ENCODE measurements around the gene ZNF319. TPM values are rescaled to one million over a fixed set of nuclear protein-coding genes. Genes with fewer than 3 reads are reported as not detected.

The ZNF319 gene
- total and polyA plus RNA-seq, 2 of the 13 experiments (the other 11 are each of a cell fraction or from before 2014, with no cell fraction given): 2.4 to 3.6 TPM

DNA sequence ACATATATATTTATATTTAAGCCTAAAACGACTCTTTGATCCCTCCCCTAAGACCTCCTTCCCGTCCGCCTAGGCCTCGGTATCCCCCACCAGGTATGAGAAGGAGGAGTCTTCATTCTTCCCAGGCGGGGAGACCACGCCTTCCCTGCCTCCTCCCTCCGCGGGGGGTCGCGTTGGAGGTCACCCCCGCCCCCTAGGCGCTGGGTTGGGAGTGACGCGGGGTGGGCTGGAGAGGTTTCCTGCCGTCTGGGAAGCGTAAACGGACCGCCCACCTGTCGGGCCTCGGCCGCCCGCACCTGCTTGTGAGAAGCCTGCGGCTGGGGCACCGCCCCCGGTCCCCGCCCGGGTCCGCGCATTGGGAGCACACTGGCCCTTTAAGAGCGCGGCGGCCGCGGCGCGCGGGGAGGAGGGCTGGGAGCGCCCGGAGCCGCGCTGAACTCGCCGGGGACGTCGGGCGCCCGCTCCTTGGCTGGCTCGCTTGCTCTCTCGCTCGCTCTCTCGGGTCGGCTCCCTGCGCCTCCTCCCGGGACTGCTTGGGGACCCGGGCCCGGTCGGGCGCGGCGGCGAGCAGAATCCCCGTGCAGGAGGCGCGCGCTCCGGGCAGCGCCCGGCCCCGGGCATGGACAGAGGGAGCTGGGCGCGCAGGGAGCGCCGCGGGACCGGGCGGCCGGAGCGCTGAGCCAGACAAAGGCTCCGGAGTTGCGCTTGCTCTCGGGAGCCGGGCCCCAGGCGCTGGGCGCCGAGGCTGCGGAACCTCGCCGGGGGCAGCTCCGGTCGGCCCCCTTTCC lies 25.1 kb upstream of the ZNF319 start, which contains the start of gene MMP15:
MMP15 (plus strand) TSS at position 404 of the 788 bp plus-strand sequence. CDS start 597 bp downstream, outside the sequence.
- peak within 1 kb of the TSS; percentile 82 for H3K9ac ChIP-seq (ENCODE audit: insufficient read depth, low read depth, low read length)
- intact Hi-C loops (cut with micrococcal nuclease; ENCODE audit: unreplicated experiment) (loop anchor here (1.0 to 10.0 kb wide), 3 partner anchors 104 to 279 kb away; partner anchors contain the start of genes CFAP20 and CSNK2A2), in situ Hi-C loops (cut with HindIII; ENCODE audit: extremely low pct_ligation_motif_present, low pct_unique_long_range_greater_than_20kb) (no loop called here)
- H3K9me3 ChIP-seq (ENCODE audit: low read length): no peaks in the 10 kb centered on the region
- peak within 1 kb of the TSS; percentile 96 for H3K4me2 ChIP-seq (ENCODE audit: low read depth, low read length)
- no peaks in the 10 kb centered on the region for H3K27me3 ChIP-seq (ENCODE audit: control insufficient read depth in 1 of 2, insufficient read depth in 2 of 2, low read length in 2 of 2)
- peaks cover 49% of the 10 kb centered on the region for H3K4me1 ChIP-seq (ENCODE audit: insufficient read depth, low read length)
- peak within 1 kb of the TSS; percentile 95 for H3K27ac ChIP-seq (ENCODE audit: extremely low read length, insufficient read depth, low read length)
- peak; percentile 78 for FAIRE-seq
- POLR2A ChIA-PET: interaction anchor here (0.6 to 5.9 kb wide), 20 partner anchors 11 to 427 kb away, joined by 3 to 101 read pairs (median 5); partner anchors contain the start of genes CFAP20, KATNB1, KIFC3 and USB1
- CTCF ChIA-PET (ENCODE audit: low intra/inter-chr PET ratio, low total read pairs): interaction anchor here (1.0 kb wide), 1 partner anchor 95 kb away, joined by 3 read pairs; no protein-coding TSS in a partner anchor
- DNase-seq (ENCODE audit: low spot score): peak; percentile 91
- ATAC-seq: peak; percentile 57
- peak within 1 kb of the TSS; percentile 87 to 97 (median 88) for H3K4me3 ChIP-seq (replicated peaks in 1 of 3; ENCODE audit: insufficient read depth in 1 of 3, low read depth in 2 of 3, low read length in 3 of 3)
- peaks cover 29% of the 10 kb centered on the region for H3K79me2 ChIP-seq (ENCODE audit: insufficient read depth, low read length)
- H3K36me3 ChIP-seq (replicated peaks in 1 of 2; ENCODE audit: control insufficient read depth in 1 of 2, insufficient read depth in 2 of 2, low read length in 2 of 2): peaks cover 0 to 9% of the 10 kb centered on the region in 2 experiments; a peak in 4 of 5 replicates
- peak within 1 kb of the TSS; percentile 48 for H2AFZ ChIP-seq (ENCODE audit: low read length)
- WGBS (ENCODE audit: low lambda C conversion rate): under 1% methylated on average over 16 of the region's 90 CpGs
- peaks cover 20% of the 10 kb centered on the region; the same call in 1 of the 2 replicates for H4K20me1 ChIP-seq (ENCODE audit: insufficient read depth, low read length)
- no TSS peak for BruUV-seq (replicated peaks)
- TF ChIP-seq ZNF354B (CRISPR knock-in tag; IDR thresholded peaks at IDR 0.05) (no peak), POLR2A (IDR thresholded peaks at IDR 0.05; ENCODE audit: insufficient read depth in 1 of 2, low read depth in 2 of 2, low read length in 2 of 2) (peak; percentile 50 to 91), SMAD1 (CRISPR knock-in tag; IDR thresholded peaks at IDR 0.05; ENCODE audit: borderline replicate concordance, low read depth) (peak; percentile 92; the same call in 1 of the 2 replicates), ZNF331 (CRISPR knock-in tag; IDR thresholded peaks at IDR 0.05) (peak; percentile 80), ARNT (IDR thresholded peaks at IDR 0.05) (no peak), NCOA2 (CRISPR knock-in tag; IDR thresholded peaks at IDR 0.05) (peak; percentile 32; the same call in 1 of the 2 replicates), ZNF557 (CRISPR knock-in tag; IDR thresholded peaks at IDR 0.05) (peak; percentile 26; the same call in 1 of the 2 replicates), ZNF446 (CRISPR knock-in tag; IDR thresholded peaks at IDR 0.05) (peak; percentile 98)
- TF ChIP-seq, protein P1, sequence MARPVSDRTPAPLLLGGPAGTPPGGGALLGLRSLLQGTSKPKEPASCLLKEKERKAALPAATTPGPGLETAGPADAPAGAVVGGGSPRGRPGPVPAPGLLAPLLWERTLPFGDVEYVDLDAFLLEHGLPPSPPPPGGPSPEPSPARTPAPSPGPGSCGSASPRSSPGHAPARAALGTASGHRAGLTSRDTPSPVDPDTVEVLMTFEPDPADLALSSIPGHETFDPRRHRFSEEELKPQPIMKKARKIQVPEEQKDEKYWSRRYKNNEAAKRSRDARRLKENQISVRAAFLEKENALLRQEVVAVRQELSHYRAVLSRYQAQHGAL (CRISPR knock-in tag; IDR thresholded peaks at IDR 0.05; ENCODE audit: not compliant biosample characterization): peak; percentile 47
- TF ChIP-seq, protein P2, sequence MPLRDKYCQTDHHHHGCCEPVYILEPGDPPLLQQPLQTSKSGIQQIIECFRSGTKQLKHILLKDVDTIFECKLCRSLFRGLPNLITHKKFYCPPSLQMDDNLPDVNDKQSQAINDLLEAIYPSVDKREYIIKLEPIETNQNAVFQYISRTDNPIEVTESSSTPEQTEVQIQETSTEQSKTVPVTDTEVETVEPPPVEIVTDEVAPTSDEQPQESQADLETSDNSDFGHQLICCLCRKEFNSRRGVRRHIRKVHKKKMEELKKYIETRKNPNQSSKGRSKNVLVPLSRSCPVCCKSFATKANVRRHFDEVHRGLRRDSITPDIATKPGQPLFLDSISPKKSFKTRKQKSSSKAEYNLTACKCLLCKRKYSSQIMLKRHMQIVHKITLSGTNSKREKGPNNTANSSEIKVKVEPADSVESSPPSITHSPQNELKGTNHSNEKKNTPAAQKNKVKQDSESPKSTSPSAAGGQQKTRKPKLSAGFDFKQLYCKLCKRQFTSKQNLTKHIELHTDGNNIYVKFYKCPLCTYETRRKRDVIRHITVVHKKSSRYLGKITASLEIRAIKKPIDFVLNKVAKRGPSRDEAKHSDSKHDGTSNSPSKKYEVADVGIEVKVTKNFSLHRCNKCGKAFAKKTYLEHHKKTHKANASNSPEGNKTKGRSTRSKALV (CRISPR knock-in tag; IDR thresholded peaks at IDR 0.05): no peak; the same call in none of the 2 replicates
- TF ChIP-seq, protein P3, sequence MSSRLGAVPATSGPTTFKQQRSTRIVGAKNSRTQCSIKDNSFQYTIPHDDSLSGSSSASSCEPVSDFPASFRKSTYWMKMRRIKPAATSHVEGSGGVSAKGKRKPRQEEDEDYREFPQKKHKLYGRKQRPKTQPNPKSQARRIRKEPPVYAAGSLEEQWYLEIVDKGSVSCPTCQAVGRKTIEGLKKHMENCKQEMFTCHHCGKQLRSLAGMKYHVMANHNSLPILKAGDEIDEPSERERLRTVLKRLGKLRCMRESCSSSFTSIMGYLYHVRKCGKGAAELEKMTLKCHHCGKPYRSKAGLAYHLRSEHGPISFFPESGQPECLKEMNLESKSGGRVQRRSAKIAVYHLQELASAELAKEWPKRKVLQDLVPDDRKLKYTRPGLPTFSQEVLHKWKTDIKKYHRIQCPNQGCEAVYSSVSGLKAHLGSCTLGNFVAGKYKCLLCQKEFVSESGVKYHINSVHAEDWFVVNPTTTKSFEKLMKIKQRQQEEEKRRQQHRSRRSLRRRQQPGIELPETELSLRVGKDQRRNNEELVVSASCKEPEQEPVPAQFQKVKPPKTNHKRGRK (CRISPR knock-in tag; IDR thresholded peaks at IDR 0.05): 0 out of 2 replicates have a peak, but pooled peaks have one; percentile 67
- TF ChIP-seq, protein P4, sequence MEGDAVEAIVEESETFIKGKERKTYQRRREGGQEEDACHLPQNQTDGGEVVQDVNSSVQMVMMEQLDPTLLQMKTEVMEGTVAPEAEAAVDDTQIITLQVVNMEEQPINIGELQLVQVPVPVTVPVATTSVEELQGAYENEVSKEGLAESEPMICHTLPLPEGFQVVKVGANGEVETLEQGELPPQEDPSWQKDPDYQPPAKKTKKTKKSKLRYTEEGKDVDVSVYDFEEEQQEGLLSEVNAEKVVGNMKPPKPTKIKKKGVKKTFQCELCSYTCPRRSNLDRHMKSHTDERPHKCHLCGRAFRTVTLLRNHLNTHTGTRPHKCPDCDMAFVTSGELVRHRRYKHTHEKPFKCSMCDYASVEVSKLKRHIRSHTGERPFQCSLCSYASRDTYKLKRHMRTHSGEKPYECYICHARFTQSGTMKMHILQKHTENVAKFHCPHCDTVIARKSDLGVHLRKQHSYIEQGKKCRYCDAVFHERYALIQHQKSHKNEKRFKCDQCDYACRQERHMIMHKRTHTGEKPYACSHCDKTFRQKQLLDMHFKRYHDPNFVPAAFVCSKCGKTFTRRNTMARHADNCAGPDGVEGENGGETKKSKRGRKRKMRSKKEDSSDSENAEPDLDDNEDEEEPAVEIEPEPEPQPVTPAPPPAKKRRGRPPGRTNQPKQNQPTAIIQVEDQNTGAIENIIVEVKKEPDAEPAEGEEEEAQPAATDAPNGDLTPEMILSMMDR (CRISPR knock-in tag; IDR thresholded peaks at IDR 0.05): peak; percentile 24
- TF ChIP-seq, protein P5, sequence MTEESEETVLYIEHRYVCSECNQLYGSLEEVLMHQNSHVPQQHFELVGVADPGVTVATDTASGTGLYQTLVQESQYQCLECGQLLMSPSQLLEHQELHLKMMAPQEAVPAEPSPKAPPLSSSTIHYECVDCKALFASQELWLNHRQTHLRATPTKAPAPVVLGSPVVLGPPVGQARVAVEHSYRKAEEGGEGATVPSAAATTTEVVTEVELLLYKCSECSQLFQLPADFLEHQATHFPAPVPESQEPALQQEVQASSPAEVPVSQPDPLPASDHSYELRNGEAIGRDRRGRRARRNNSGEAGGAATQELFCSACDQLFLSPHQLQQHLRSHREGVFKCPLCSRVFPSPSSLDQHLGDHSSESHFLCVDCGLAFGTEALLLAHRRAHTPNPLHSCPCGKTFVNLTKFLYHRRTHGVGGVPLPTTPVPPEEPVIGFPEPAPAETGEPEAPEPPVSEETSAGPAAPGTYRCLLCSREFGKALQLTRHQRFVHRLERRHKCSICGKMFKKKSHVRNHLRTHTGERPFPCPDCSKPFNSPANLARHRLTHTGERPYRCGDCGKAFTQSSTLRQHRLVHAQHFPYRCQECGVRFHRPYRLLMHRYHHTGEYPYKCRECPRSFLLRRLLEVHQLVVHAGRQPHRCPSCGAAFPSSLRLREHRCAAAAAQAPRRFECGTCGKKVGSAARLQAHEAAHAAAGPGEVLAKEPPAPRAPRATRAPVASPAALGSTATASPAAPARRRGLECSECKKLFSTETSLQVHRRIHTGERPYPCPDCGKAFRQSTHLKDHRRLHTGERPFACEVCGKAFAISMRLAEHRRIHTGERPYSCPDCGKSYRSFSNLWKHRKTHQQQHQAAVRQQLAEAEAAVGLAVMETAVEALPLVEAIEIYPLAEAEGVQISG (CRISPR knock-in tag; IDR thresholded peaks at IDR 0.05): 0 out of 2 replicates have a peak, but pooled peaks have one; percentile 39
